Measurements from ENCODE around the gene TUBG1.
"Not testable (repeated sequence)": the region's sequence is repeated elsewhere in the genome, so short reads cannot be mapped to it uniquely, and the experiment has no call there.

Gene TUBG1

DNA sequence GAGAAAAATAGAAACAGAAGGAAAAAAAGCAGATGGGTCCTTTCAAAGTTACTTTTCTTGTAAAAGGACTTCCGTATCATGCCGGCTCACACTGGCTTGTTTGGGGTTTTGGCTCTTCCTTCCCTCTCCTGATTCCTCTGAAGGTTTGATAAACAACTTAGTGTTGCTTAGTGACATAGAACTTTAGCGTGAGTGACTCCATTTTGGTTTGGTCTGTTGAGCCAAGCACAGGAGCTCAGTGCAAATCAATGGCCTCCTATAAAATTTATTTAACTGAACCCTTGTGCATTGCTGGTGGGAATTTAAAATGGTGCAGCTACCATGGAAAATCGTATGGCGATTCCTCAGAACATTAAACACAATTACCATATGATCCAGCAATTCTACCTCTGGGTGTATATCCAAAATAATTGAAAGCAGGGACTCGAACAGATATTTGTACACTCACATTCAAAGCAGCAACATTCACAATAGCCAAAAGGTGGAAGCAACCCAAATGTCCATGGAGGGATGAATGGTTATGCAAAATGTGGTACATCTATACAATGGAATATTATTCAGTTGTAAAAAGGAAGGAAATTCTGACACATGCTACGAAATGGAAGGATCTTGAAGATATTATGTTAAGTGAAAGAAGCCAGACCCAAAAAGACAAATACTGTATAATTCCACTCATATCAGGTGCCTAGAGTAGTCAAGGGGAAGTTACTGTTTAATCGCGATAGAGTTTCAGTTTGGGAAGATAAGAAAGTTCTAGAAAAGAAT is 48.5 kb downstream of the TUBG1 start:
- DNase-seq: no peak
- intact Hi-C loops (cut with DNase I): no loop called here

DNA sequence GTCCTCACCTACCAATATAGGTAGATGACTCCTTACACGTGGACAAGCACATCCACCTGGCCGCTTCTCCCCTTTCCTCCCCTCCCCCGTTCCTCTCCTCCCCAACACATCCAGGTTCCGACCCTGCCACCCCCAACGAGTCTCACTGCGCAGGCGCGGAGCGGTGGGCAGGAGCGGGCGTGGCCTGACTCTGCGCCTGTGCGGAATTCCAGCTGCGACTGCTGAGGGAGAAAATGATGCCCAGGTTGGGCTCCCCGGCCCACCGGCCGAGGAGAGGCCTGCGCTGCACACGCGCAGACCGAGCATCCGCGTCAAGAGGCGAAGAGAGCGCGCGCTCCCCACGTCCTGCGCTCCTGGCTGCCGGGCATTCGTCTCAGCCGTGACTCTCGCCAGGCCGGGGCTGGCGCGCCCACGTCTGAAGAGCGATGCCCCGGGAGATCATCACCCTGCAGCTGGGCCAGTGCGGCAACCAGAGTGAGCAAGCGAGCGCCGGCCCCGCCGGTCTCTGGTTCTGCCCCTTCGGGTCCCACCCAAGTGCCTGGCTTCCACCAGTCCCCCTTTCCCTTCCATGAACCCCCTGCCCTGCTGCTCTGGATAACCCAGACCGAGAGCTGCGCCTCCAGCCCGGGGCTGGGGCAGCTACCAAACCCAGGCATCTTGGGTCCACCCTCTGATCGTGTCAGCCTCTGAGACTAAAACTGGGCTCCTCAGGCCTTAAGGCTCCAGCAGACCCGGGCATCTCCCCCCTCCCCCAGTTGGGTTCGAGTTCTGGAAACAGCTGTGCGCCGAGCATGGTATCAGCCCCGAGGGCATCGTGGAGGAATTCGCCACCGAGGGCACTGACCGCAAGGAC is 49.8 kb downstream of the TUBG1 start, which contains the start of gene TUBG2:
Gene TUBG2, plus strand, starts transcription at position 206 of the 853 bp plus-strand sequence. Its CDS starts 220 bp downstream, at position 426.
- peak; percentile 72 to 96 (median 91) for DNase-seq
- intact Hi-C loops (cut with DNase I): no loop called here

DNA sequence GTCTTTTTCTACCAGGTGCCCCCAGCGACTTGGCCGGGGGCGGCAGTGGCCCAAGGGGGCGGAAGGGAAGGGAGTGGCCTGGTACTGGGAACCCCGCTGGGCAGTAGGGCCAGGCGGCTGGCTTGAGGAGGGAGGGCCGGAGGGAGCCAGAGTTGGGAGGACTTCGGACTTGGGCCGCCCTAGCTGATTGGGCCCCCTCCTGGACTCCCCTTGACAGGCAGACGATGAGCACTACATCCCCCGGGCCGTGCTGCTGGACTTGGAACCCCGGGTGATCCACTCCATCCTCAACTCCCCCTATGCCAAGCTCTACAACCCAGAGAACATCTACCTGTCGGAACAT is 50.4 kb downstream of the TUBG1 start:
- DNase-seq; intact Hi-C loops (cut with DNase I): not testable (repeated sequence)

- DNase-seq: peak in 9 of 42 donors; percentile 31 to 75 (median 60)
- intact Hi-C loops (cut with DNase I): no loop called here
Observed at GRCh38 chr17:42660692-42661345, 51.3 kb downstream of the TUBG1 start.
